GM12892 (cell line): Measurements from ENCODE around the gene UPP1.

Source experiments
- POLR2A ChIP-seq: IDR thresholded peaks from 2 replicates; pipeline ENCODE4 v1.6.1; 2011; ENCODE audit warnings: low read depth, low read length, control low read depth
- POLR2AphosphoS5 ChIP-seq: IDR thresholded peaks from 2 replicates; pipeline ENCODE4 v1.6.1; 2011; ENCODE audit warnings: low read depth, low read length, control low read depth
- TAF1 ChIP-seq: IDR thresholded peaks from 2 replicates; pipeline ENCODE4 v1.6.1; 2011; ENCODE audit warnings: low read depth, mild to moderate bottlenecking, control low read depth, low read length, borderline replicate concordance

- TF ChIP-seq POLR2A, result no peak
- no peak for TF ChIP-seq POLR2AphosphoS5
- no peak for TF ChIP-seq TAF1
Measured at GRCh38 chr7:48094861-48095293, 5.8 kb downstream of the UPP1 start.
